ENCODE data around the gene TNFSF13.

The TNFSF13 gene

DNA sequence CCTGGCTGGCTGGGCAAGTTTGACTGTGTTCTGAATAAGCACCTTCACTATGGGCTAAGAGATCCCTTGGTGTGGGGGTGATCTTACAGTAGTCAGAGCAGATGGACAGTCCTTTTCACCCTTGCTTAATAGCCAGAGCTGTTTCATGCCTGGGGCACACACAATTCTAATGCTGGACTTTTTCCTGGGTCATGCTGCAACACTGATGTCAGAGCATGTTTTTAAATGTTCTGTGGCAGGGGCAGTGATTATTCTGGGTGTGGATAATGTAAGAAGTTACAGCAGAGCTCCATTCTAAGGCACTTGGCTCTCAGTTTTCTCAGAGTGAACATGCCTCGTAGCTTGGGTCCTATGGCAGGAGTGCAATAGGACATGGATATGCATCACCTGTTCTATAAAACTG lies 16.9 kb downstream of the TNFSF13 start:
- no peak for DNase-seq (ENCODE audit: low read depth)

DNA sequence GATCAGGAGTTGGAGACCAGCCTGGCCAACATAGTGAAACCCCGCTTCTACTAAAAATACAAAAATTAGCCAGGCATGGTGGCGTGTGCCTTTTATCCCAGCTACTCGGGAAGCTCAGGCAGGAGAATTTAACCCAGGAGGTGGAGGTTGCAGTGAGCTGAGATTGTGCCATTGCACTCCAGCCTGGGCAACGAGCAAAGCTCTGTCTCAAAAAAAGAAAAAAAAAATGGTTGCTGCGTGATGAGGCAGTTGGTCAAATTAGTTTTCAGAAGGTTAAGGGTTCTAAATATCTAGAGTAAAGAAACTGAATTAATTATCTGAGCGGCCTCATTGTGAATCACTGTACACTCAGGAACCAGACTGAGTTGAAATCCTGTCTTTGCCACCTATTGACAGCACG lies 17.4 kb downstream of the TNFSF13 start:
- no peak for DNase-seq (ENCODE audit: low read depth)

DNA sequence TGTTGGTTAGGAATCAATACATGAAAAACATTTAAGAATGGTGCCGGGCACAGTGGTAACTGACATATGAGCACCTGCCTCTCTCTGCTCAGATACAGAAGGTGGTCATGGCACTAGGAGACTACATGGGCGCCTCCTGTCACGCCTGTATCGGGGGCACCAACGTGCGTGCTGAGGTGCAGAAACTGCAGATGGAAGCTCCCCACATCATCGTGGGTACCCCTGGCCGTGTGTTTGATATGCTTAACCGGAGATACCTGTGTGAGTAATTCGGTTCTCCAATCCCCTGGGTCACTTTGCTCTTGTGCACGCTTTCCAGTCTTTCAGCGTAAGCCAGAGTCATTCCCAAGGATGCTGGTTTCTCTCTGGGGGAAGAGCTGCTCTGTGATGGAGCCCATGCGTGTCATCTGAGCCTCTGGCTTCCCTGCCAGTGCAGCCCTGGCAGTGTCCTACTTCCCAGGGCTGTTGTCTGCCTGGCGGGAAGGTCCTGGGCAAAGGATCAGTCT lies 17.9 kb downstream of the TNFSF13 start:
- DNase-seq (ENCODE audit: low read depth) = no peak

DNA sequence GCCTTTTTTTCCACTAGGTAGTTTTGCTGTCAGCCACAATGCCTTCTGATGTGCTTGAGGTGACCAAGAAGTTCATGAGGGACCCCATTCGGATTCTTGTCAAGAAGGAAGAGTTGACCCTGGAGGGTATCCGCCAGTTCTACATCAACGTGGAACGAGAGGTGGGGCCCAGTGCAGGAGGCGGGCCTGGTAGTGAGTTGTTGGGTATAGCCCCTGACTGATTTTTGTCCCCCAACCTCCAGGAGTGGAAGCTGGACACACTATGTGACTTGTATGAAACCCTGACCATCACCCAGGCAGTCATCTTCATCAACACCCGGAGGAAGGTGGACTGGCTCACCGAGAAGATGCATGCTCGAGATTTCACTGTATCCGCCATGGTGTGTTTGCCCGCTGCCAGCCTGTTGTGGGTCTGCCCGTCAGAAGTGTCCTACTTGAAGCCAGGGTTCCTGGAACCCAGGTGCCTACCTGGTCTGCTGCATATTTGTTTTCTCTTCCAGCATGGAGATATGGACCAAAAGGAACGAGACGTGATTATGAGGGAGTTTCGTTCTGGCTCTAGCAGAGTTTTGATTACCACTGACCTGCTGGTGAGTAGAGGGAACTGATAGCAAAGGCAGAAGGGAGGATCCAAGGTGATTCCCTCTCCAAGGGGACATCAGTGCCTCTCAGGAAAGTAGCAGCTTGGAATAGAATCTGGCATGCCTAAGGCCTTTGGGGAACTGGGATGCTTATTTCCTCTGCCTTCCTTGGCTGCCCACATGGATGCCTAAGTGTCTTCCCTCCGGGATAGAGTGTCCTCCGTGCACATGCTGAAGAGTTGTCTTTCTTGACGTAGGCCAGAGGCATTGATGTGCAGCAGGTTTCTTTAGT lies 19.0 kb downstream of the TNFSF13 start:
- no peak for DNase-seq (ENCODE audit: low read depth)

DNA sequence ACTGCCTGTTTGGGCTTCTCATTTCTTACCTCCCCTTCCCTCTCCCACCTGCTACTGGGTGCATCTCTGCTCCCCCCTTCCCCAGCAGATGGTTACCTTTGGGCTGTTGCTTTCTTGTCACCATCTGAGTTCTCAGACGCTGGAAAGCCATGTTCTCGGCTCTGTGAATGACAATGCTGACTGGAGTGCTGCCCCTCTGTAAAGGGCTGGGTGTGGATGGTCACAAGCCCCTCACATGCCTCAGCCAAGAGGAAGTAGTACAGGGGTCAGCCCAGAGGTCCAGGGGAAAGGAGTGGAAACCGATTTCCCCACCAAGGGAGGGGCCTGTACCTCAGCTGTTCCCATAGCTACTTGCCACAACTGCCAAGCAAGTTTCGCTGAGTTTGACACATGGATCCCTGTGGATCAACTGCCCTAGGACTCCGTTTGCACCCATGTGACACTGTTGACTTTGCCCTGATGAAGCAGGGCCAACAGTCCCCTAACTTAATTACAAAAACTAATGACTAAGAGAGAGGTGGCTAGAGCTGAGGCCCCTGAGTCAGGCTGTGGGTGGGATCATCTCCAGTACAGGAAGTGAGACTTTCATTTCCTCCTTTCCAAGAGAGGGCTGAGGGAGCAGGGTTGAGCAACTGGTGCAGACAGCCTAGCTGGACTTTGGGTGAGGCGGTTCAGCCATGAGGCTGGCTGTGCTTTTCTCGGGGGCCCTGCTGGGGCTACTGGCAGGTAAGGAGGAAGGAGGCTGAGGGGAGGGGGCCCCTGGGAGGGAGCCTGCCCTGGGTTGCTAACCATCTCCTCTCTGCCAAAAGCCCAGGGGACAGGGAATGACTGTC lies 20.7 kb downstream of the TNFSF13 start, which contains the start of gene CD68:
TSS of gene CD68 (plus strand) at position 638 of the 833 bp plus-strand sequence. CDS start at position 678, 40 bp downstream.
- peak; percentile 92 for DNase-seq (ENCODE audit: low read depth)

DNA sequence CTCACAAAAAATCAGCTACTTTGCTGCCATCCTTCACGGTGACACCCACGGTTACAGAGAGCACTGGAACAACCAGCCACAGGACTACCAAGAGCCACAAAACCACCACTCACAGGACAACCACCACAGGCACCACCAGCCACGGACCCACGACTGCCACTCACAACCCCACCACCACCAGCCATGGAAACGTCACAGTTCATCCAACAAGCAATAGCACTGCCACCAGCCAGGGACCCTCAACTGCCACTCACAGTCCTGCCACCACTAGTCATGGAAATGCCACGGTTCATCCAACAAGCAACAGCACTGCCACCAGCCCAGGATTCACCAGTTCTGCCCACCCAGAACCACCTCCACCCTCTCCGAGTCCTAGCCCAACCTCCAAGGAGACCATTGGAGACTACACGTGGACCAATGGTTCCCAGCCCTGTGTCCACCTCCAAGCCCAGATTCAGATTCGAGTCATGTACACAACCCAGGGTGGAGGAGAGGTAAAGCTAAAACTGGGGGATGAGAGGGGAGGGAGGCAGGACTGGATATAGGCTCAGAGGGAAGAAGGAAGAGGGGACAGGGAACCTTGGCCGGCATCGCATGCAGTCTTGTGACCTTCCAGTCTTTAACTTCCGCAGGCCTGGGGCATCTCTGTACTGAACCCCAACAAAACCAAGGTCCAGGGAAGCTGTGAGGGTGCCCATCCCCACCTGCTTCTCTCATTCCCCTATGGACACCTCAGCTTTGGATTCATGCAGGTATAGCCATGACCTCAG lies 21.5 kb downstream of the TNFSF13 start:
- DNase-seq (ENCODE audit: low read depth) = no peak

DNA sequence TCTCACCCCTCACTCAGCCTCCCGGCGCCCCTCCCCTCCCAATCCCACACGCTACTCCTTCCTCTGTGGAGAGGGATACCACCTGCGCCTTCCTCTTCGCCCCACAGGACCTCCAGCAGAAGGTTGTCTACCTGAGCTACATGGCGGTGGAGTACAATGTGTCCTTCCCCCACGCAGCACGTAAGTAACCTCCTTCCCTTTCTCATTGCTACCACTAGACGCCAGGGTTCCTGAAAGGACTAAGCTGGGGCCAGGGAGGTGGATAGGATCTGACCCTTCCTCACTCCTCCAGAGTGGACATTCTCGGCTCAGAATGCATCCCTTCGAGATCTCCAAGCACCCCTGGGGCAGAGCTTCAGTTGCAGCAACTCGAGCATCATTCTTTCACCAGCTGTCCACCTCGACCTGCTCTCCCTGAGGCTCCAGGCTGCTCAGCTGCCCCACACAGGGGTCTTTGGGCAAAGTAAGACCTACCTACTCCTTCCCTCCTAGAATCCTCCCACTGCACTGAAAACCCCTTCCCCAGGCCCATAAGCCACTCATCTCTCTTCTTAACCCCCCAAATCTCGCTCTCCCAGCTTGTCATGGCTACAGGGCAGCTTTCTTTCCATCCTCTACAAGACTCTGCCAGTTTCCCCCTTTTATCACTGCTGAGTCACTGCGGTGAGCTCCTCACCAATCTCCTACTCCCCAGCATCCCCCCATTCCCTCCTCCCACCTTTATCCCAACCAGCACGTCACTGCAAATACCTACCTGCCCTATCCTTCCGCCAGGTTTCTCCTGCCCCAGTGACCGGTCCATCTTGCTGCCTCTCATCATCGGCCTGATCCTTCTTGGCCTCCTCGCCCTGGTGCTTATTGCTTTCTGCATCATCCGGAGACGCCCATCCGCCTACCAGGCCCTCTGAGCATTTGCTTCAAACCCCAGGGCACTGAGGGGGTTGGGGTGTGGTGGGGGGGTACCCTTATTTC lies 22.3 kb downstream of the TNFSF13 start:
- no peak for DNase-seq (ENCODE audit: low read depth)

DNA sequence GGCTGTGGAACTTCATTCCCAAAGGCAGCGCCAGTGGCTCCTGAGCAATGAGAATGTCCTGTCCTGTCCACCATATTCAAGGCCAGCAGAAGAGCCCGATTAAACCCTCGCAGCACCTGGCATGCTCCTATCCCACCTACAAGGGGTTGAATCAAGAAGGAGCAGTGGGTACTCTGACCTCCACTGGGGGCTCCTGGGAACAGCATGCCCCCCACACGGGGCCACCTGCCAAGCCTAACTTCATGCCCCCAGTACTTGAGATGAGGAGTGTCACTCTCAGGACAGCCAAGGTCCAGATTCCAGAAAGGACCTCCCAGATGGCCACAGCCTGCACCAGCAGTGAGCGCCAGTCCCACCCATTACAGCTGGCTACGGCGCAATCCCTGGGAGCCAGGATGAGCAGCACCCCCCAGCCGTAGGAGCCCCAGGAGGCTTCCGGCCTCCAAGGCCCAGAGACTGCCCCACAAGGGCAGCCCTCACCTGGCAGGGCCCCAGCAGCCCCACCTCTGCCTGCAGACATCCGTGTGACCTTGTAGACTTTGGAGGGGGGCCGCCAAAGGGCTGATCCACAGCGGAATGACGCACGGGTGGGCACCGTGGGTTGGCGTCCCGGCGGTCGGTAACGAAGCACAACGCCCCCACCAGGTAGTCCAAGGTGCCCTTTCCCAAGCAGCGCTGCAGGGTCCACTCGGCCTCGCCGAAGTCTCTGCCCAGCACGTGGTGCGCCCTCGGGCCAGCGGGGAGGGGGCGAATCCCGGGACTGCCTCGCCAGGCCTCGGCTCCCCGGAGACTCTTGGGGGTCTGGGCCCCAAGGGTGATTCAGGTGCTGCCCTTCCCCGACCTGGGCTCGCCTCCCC lies 24.1 kb downstream of the TNFSF13 start:
- DNase-seq (ENCODE audit: low read depth) = no peak

DNA sequence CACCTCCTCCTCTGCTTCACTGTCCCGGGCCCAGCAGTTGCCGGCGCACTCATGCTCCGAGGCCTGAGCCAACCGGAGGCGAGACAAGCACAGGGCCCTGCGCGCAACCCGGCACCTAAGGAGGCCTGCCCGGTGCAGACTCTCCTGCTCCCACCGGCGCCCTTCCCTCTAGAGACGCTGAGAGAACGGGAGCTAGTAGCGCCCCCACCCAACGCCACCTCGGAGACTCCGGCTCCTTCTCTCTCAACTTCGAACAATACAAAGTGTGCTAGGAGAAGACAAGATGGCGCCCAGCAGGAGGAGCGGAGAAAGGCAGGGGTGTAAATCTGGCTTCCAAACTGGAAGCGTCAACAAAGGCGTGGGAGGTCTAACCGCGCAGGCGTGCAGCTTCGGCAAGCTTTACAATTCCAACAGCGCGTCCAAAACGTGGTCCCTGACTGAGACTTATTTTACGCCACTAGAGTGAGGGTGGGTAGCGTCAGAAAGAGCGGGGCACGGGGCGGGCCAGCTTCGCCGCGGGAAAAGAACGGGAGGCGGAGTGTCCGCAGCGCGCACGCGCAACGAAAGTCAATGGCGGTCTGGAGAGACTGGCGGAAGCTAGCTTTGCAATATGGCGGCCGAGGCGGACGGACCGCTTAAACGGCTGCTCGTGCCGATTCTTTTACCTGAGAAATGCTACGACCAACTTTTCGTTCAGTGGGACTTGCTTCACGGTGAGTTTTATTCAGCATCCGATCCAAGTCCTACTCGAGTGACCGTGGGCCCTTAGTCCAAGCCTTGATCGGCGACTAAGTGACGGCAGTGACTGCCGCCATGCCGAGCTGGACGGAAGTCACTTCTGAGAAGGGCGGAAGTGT lies 24.9 kb downstream of the TNFSF13 start, which contains the start of gene MPDU1:
TSS of gene MPDU1 (plus strand) at position 600 of the 857 bp plus-strand sequence. CDS start at position 611, 11 bp downstream.
- peak; percentile 96 for DNase-seq (ENCODE audit: low read depth)

DNA sequence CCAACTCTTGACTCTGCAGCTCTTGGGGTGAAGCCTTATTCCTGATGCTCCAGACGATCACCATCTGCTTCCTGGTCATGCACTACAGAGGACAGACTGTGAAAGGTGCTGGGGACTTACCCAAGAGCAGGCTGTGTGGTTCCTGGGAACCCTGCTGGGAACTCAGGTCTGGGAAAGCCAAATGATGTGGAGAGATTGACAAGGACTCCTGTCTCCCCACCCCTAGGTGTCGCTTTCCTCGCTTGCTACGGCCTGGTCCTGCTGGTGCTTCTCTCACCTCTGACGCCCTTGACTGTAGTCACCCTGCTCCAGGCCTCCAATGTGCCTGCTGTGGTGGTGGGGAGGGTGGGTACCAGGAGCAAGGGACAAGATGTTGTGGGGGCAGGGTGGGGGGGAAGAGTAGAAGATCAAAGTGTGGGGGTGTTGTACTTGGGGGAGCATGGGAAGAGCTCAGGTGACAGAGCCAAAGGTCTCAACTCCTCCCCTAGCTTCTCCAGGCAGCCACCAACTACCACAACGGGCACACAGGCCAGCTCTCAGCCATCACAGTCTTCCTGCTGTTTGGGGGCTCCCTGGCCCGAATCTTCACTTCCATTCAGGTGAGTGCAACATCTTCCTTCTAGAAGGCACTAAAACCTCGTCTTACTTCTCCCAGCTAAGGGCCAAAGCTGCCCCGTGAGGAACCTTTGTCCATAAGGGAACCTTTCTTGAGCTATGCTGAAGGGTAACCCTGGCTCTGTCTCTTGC lies 28.3 kb downstream of the TNFSF13 start:
- no peak for DNase-seq (ENCODE audit: low read depth)

DNA sequence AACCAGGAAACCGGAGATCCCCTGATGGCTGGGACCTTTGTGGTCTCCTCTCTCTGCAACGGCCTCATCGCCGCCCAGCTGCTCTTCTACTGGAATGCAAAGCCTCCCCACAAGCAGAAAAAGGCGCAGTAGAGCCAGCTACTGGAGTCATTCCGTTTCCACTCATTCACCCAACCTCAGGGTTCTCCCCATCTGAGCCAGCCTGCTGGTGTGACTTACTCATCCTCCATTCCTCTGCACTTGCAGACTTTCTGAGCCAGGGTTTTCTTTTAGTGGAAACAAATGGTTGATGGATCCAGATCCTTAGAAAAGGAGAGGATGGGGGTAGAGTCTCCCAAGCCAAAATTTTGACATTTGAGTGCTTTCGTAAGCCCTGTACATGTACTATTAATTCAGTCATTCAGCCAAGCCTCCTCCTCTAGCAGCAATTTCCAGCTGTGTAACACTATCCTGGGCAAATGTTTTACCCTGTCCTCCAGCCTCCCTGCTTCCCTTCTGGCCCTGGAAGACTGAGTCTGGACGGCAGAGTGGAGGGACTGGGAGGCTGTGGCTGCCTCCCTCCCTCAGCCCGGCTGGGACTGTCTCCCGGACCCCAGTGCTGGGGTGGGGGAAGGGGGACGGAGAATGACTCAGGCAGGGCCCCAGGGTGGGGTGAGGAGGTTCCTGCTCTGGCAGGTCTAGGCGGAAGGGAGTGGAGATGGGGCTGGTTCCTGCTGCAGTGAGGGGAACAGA lies 29.0 kb downstream of the TNFSF13 start:
- DNase-seq (ENCODE audit: low read depth) = peak; percentile 97

DNA sequence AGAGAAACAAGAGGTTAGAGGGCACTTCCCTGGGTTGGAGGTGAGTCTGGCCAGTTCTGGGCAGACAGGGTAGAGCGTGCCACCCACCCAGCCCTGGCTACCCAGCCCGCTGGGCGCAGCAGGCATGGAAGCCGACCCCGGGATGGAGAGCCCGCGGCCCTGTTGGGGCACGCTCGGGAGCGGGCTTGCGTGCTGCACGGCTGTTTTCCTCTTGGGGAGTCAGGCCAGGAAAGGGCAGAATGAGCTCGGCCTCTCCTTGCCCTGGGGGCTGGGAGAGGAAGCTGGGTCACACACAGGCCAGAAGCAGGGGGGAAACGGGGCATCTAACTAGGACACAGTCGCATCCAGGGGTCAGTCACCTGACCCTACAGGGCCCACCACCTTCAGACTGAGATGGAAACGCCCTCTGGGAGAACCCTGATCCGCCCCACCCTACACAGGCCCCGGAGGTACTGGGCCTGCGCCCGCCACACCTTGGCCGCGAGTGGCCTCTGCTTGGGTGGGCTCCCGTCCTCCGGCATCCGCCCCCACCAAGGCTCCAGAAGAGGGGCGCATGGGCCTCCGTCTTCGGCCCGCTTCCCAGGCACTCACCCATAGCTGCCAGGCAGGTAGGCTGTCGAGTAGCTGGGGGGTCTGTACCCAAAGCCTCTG lies 30.1 kb downstream of the TNFSF13 start:
- no peak for DNase-seq (ENCODE audit: low read depth)

DNA sequence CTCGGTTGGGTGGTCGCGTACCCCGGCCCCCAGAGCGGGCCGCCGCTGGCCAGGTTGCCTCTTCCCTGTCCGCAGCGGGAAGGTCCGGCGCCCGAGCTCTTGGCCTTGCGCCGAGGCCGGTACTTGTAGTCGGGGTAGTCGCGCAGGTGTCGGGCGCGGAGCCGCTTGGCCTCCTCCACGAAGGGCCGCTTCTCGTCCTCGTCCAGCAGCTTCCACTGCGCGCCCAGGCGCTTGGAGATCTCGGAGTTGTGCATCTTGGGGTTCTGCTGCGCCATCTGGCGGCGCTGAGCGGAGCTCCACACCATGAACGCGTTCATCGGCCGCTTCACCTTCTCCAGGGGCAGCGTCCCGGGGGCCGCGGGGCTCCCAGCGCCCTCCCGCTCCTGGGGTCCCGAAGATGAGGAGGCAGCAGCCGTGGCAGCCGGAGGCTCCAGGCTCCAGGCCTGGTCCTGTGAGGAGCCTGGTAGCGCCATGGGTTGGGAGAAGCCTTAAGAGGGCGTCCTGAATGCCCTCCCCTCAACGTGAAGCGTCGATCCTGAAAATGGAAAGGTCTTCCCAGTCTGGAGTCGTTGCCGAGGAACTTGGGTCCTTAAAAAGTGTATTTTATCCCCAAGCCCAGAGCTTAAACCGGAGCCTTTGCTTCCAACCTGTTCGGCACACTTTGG lies 30.8 kb downstream of the TNFSF13 start:
- DNase-seq (ENCODE audit: low read depth) = peak; percentile 84

DNA sequence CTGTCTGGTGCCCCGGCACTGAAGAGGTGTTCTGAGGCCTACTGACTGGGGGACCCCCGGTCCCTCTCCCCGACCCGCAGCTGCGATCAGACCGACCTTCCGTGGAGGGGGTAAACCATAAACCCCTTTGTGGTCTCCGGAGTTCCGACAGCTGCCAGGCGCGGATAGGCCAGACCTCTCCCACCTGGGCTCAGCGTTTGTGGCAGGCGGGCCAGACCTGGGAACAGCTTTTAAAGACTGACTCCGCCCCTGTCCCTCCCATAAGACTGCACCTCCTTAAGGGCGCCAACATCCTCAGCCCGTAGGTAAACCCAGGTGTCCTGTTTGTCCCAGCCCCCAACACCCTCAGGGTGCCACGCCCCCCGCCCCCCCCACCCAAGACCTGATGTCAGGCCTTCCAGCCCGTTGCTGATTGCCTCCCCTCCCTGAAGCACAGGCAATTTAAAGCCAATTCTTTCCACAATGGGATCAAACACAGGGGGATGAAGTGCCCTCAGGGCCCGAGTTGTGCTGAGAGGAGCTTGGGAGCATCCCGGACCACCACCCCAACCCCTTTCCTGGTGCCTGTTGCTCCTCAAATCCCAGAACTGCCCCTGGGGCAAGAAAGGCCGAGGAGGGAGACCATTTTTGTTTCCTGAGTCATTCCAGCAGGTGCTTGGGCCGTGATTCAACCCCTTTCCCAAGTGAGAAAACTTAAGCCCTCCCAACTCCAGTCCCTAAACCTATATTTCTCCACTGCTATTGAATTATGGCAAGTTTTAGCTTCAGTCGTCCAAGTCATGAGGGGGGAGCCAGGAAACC lies 31.5 kb downstream of the TNFSF13 start, which contains the start of gene SOX15:
TSS of gene SOX15 (minus strand) at position 204 of the 801 bp plus-strand sequence. CDS start 418 bp downstream, outside the sequence.
- DNase-seq (ENCODE audit: low read depth) = peak; percentile 51

DNA sequence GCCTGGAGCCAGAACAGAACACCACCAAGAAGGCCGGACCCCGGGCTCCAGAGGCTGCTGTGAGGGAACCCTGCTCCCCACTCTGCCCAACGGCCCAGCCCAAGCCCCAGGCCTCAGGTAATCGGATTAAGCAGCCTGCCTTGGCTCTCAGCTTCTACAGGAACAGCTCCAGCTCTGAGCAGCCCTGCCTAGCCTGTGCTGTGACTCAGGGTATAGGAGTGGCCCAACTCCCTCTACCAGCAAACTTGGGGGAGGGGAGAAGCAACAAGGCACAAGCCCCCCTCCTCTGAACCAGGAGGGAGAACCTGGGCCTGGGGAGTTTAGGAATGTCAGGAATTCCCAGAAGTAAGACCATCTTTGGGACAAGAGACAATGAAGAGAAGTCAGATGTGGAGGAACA lies 32.2 kb downstream of the TNFSF13 start:
- DNase-seq (ENCODE audit: low read depth) = peak; percentile 78
